ENCODE measurements around the gene CSPG4. TPM values are rescaled to one million over a fixed set of nuclear protein-coding genes. Genes with fewer than 3 reads are reported as not detected.
A peak's percentile ranks its signal among the peaks of the same experiment; 100 is the strongest.
"Not testable (repeated sequence)": the region's sequence is repeated elsewhere in the genome, so short reads cannot be mapped to it uniquely, and the experiment has no call there.

The CSPG4 gene
- total RNA-seq, 3 donors from 2014 or later = 6.3 to 42.9 (median 17.0) TPM

GRCh38 chr15:75705854-75706681, 6.6 kb downstream of the CSPG4 start:
- H3K27ac ChIP-seq = peak overlapping the region in 1 of 2 donors; percentile 32
- no peaks in the 10 kb centered on the region for H3K27me3 ChIP-seq
- H3K4me3 ChIP-seq = no peak overlapping the region
- no peaks in the 10 kb centered on the region for H3K36me3 ChIP-seq
- intact Hi-C loops (cut with DNase I; ENCODE audit: low total_unique reads) = no loop called here
- DNase-seq (ENCODE audit: low spot score in 2 of 2) = no peak
- peaks cover under 1 to 9% of the 10 kb centered on the region in 2 donors for H3K4me1 ChIP-seq
- TF ChIP-seq POLR2AphosphoS5 (IDR thresholded peaks at IDR 0.05) (no peak), POLR2A (IDR thresholded peaks at IDR 0.05) (no peak)
- TF ChIP-seq, protein P1, sequence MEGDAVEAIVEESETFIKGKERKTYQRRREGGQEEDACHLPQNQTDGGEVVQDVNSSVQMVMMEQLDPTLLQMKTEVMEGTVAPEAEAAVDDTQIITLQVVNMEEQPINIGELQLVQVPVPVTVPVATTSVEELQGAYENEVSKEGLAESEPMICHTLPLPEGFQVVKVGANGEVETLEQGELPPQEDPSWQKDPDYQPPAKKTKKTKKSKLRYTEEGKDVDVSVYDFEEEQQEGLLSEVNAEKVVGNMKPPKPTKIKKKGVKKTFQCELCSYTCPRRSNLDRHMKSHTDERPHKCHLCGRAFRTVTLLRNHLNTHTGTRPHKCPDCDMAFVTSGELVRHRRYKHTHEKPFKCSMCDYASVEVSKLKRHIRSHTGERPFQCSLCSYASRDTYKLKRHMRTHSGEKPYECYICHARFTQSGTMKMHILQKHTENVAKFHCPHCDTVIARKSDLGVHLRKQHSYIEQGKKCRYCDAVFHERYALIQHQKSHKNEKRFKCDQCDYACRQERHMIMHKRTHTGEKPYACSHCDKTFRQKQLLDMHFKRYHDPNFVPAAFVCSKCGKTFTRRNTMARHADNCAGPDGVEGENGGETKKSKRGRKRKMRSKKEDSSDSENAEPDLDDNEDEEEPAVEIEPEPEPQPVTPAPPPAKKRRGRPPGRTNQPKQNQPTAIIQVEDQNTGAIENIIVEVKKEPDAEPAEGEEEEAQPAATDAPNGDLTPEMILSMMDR (IDR thresholded peaks at IDR 0.05) = no peak
- H3K9me3 ChIP-seq = no peaks in the 10 kb centered on the region

- H3K27ac ChIP-seq = peak overlapping the region in 1 of 2 donors; percentile 12
- intact Hi-C loops (cut with DNase I; ENCODE audit: low total_unique reads); H3K9me3 ChIP-seq; H3K36me3 ChIP-seq; DNase-seq (ENCODE audit: low spot score in 2 of 2); H3K27me3 ChIP-seq; H3K4me3 ChIP-seq: not testable (repeated sequence)
- peaks cover 5 to 15% of the 10 kb centered on the region in 2 donors for H3K4me1 ChIP-seq
Observed at GRCh38 chr15:75705375-75705774, 7.3 kb downstream of the CSPG4 start.

GRCh38 chr15:75704618-75705017, 8.0 kb downstream of the CSPG4 start:
- no peak for TF ChIP-seq POLR2A (IDR thresholded peaks at IDR 0.05)
- no peak for TF ChIP-seq POLR2AphosphoS5 (IDR thresholded peaks at IDR 0.05)
- TF ChIP-seq, protein P1 (IDR thresholded peaks at IDR 0.05) = no peak
- no peaks in the 10 kb centered on the region for H3K27me3 ChIP-seq
- intact Hi-C loops (cut with DNase I; ENCODE audit: low total_unique reads) = no loop called here
- DNase-seq (ENCODE audit: low spot score in 2 of 2) = no peak
- no peaks in the 10 kb centered on the region for H3K36me3 ChIP-seq
- H3K27ac ChIP-seq = peak overlapping the region; percentile 5 to 48
- H3K4me3 ChIP-seq = no peak overlapping the region
- no peaks in the 10 kb centered on the region for H3K9me3 ChIP-seq
- peaks cover 7 to 20% of the 10 kb centered on the region in 2 donors for H3K4me1 ChIP-seq

DNA sequence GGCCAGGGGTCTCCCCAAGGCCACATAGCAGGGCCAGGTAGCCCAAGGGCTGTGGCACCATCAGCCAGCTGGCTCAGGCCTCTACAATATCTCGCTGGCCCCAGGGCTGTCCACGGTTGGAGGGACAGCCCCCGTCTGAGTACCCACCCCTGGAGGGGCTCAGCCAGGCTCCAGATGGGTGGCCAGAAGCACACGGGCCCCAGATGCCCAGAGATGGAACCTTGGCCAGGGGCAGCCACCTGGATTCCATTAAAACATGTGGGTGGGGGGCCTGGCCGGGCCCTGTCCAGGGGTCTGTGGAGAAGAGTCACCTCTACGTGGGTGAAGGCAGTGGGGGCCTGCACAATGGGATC, 8.4 kb downstream of the CSPG4 start:
- no peak overlapping the region for H3K4me3 ChIP-seq
- DNase-seq (ENCODE audit: low spot score in 2 of 2) = no peak
- intact Hi-C loops (cut with DNase I; ENCODE audit: low total_unique reads) = no loop called here
- peaks cover 7 to 22% of the 10 kb centered on the region in 2 donors for H3K4me1 ChIP-seq
- H3K36me3 ChIP-seq = no peaks in the 10 kb centered on the region
- peak overlapping the region; percentile 5 to 48 for H3K27ac ChIP-seq
- no peaks in the 10 kb centered on the region for H3K27me3 ChIP-seq
- no peaks in the 10 kb centered on the region for H3K9me3 ChIP-seq
- TF ChIP-seq POLR2AphosphoS5 (IDR thresholded peaks at IDR 0.05) = no peak
- TF ChIP-seq POLR2A (IDR thresholded peaks at IDR 0.05) = no peak
- TF ChIP-seq, protein P1 (IDR thresholded peaks at IDR 0.05) = no peak

DNA sequence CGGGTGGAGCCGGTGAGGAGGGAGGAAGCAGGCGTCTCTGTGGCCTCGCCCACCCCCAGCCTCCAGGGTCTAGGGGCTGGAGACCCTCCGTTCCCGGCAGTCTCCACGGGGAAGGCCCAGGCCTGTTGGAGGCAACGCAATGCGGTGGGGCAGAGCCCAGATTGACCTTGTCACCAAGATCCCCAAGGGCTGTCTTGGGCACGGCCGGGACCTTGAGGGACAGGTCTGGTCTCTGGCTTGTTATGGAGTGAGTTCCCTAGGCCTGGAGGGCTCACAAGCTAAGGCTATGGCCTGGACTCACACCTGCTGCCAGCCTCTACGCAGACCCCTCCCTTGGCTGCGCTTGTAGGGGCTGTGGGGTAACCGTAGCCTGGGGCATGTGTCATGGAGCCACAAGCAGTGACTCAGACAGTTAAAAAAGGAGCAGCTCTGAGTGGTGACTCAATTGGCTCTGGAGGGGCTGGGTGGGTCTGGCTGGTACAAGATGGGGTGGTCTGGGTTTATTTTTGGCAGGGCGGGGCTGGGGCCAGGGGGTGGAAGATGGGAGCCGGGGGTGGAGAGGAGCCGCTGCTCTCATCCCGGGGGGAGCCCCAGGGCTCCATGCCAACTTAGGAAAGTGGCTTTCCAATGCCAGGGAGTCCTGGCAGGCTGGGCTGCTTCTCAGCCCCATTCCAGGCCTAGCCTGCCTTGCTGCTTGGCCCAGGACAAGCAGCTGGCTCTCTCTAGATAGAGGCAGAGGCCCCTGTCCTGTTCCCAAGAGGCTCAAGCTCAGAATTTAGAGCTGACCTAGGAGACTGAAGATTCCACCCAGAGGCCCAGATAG, 9.0 kb downstream of the CSPG4 start:
- Histone ChIP-seq H3K4me1 (peaks cover 7 to 22% of the 10 kb centered on the region in 2 donors), H3K27ac (peak overlapping the region in 1 of 2 donors; percentile 48)
- H3K9me3 ChIP-seq; H3K27me3 ChIP-seq; H3K4me3 ChIP-seq; DNase-seq (ENCODE audit: low spot score in 2 of 2); H3K36me3 ChIP-seq; intact Hi-C loops (cut with DNase I; ENCODE audit: low total_unique reads): not testable (repeated sequence)

DNA sequence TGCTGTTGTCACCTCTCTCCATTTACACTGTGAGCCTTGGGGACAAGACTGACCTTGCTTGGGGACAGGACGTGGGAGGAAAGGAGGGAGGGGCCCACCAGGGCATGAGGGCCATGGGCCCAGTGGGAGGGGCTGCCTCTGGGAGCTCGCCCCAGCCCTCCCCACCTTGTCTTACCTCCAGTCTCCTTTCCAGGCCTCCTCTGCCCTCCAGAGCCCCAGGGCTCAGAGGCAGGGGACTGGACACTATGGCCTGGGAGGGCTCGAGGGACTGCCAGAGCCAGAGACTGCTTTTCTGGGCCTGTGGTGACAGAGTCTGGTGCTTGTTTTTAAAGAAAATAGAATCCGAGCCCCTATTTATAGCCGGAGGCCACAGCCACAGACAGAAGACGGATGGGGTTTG, 10.2 kb downstream of the CSPG4 start:
- H3K27ac ChIP-seq = peak overlapping the region in 1 of 2 donors; percentile 38
- no peaks in the 10 kb centered on the region for H3K27me3 ChIP-seq
- H3K9me3 ChIP-seq = no peaks in the 10 kb centered on the region
- no peak overlapping the region for H3K4me3 ChIP-seq
- no peak for DNase-seq (ENCODE audit: low spot score in 2 of 2)
- intact Hi-C loops (cut with DNase I; ENCODE audit: low total_unique reads) = no loop called here
- H3K36me3 ChIP-seq = no peaks in the 10 kb centered on the region
- TF ChIP-seq POLR2A (IDR thresholded peaks at IDR 0.05) (no peak), POLR2AphosphoS5 (IDR thresholded peaks at IDR 0.05) (no peak)
- TF ChIP-seq, protein P1 (IDR thresholded peaks at IDR 0.05) = no peak
- peaks cover 7 to 22% of the 10 kb centered on the region in 2 donors for H3K4me1 ChIP-seq

DNA sequence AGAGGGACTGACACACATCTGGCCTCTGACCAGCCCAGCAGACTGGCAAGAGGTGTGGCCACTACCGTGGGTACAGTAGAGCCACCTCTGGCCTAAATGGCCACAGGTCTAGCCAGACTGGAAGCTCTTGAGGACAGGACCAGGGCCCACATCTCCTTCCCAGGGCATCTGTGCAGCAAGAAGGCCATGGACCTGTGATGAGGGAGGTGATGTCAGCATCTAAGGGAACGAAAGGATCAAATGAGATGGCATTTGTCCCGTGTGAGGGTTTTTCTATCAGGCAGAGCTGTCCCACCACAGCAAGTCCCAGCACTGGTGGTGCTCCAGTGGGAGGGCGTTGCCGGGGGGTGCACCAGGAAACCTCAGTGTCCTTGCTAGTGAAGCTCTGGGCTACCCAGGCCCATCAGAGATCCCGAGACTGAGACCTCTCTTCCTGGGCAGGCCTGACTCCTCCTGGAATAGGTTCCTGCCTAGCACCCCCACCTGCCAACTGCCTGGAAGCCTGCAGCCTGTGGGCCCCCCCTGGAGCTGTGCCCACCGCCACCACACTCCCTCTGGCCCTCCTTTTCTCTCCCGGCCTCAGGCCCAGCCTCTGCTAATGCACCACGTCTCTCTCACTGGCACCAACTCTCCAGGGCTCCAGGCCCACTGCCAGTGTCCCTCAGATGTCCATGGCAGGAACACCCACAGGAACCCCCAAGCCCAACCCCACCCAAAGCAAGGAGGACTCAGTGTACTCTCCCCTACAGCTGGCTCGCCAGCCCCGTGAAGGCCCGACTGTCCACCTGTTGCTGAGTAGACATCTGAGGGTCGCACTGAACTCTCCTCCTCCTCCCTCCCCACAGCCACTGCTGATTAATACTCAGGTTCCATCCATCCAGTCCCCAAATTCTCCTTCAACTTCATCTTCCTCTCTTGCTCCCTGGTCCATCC, 11.3 kb downstream of the CSPG4 start:
- H3K4me1 ChIP-seq = peaks cover 7 to 22% of the 10 kb centered on the region in 2 donors

More for the DNA sequence above, 11.3 kb downstream of the CSPG4 start:
- H3K36me3 ChIP-seq; DNase-seq (ENCODE audit: low spot score in 2 of 2); H3K4me3 ChIP-seq; intact Hi-C loops (cut with DNase I; ENCODE audit: low total_unique reads); H3K9me3 ChIP-seq; H3K27me3 ChIP-seq: not testable (repeated sequence)
- peak overlapping the region in 1 of 2 donors; percentile 66 for H3K27ac ChIP-seq

All from breast epithelium (tissue), 4 donors.